Endometrial microvascular endothelial cells (primary cell): Measurements from ENCODE around the gene BTBD6. TPM values are rescaled to one million over a fixed set of nuclear protein-coding genes. Genes with fewer than 3 reads are reported as not detected.

Source experiments
- in situ Hi-C: cut with HindIII; loops from 2 replicates; pipeline ENCODE4 v1.10.0; 2017; ENCODE audit warnings: low sequenced_read_pairs, low pct_unique_long_range_greater_than_20kb; ENCODE audit errors: inconsistent ontology term
- total RNA-seq: library from RNA; depleted of rRNA; stranded (reverse); fragments of >200 nt; gene quantifications from one replicate; pipeline ENCODE4 v1.2.3, GENCODE V29; 2015; ENCODE audit errors: inconsistent ontology term

BTBD6 gene
- total RNA-seq, 1 donor from 2014 or later = 101 TPM

- in situ Hi-C loops = no loop called here
Observed at GRCh38 chr14:105224845-105225570, 23.3 kb upstream of the BTBD6 start.

- in situ Hi-C loops = no loop called here
Observed at GRCh38 chr14:105226198-105226597, 22.1 kb upstream of the BTBD6 start.

DNA sequence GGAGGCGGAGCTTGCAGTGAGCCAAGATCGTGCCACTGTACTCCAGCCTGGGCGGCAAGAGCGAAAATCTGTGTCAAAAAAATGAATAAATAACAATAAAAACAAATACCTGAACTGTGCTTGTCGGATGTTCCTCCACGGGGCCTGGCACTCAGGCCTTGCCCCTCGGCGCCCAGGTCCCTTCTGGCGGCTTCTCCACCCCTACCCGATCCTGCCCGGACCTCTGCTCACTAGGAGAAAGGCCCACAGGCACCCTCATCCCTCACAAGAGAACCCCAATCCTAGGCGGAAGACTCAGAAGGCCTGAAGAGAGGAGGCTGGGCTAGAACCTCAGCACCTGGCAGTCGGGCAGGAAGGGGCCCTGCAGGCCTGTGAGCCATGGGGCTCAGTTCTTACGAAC lies 21.0 kb upstream of the BTBD6 start:
- in situ Hi-C loops = no loop called here

- in situ Hi-C loops = no loop called here
Observed at GRCh38 chr14:105228562-105228961, 19.8 kb upstream of the BTBD6 start.

- in situ Hi-C loops = no loop called here
Observed at GRCh38 chr14:105229099-105229655, 19.2 kb upstream of the BTBD6 start.

- in situ Hi-C loops = no loop called here
Observed at GRCh38 chr14:105240811-105241576, 7.3 kb upstream of the BTBD6 start.

DNA sequence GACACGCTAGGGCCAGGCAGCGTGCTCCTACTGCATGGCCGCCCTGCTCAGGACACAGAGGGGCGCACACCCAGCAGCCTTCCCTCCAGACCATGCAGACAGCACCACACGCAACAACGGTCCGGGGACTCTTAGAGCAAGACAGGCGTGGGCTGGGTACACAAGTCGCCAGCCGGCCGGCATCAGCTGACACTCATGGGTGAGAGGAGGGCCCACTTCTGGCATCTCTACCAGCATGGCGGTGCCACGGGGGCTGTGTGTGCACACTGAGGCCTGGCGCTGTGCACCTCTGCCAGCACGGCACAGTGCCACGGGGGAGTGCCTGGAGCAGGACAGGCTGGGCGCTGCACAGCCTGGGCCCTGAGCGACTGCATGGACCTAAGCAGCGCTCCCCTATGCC lies 6.7 kb upstream of the BTBD6 start:
- in situ Hi-C loops = no loop called here

DNA sequence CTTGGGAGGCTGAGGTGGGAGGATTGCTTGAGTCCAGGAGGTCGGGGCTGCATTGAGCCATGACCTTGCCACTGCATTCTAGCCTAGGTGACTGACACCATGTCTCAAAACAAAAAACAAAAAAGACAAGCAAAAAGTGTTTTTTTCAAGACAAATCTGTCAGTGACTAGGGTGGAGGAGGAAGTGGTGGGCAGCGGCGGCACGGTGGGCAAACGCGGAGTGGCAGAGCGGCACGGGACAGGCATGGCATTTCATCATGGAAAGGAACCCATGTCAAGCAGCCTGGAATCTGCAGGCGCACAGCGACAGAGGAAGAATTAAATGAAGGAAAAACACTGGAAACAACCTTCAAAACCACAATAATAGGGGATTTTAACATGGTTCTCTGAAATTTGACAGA lies 4.0 kb upstream of the BTBD6 start:
- in situ Hi-C loops = no loop called here

- in situ Hi-C loops = no loop called here
Observed at GRCh38 chr14:105247026-105247425, 1.3 kb upstream of the BTBD6 start.

DNA sequence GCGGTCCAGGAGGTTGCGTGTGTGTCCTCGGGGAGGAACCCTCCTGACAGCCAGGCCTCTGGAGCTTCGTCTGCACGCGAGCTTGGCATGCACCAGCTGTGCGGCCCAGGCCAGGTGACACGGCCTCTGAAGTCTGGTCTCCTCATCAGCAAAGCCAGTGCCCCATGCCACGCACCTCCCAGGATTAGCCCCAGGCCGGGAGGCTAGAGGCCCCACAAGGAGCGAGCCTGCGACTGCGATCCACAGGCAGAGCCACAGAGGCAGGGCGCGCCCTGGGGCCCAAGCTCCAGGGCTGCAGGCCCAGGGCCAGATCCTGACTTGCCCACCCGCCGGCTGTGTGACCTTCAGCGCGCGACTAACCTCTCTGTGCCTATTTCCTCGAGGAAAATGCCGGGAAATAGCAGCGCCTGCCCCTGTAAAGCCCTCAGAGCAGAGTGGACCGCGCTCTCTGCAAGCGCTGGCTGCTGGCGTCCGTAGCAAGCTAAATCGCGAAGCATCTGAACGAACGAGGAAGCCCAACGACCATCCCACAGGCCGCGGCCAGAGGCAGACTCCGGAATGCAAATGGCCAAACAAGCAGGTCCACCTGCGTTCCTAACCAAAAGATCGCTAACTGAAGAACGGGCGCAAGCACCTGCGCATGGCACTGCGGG lies 492 bp upstream of the BTBD6 start:
- in situ Hi-C loops = no loop called here

GRCh38 chr14:105249182-105250007 lies 1.1 kb downstream of the BTBD6 start:
- in situ Hi-C loops = no loop called here

GRCh38 chr14:105250008-105250366 lies 1.7 kb downstream of the BTBD6 start:
- in situ Hi-C loops = no loop called here

DNA sequence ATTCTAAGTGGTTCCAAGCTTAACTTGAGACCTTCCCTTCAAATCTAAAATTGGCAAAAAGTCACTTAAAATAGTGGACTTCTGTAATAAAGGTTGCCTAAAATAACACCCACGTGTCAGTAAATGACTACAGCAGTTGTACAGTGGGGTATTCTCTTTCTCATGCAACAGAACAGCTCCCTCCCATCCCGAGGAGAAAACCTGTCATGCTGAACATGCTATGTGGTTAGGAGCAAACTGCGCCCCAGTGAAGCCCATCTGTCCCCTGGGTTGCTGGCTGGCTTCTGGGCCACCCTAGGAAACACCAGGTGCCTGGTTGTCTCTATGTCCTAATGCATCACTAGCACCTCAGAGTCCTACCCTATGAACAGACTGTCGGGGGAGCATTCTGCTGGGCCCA lies 2.7 kb downstream of the BTBD6 start:
- in situ Hi-C loops = no loop called here

DNA sequence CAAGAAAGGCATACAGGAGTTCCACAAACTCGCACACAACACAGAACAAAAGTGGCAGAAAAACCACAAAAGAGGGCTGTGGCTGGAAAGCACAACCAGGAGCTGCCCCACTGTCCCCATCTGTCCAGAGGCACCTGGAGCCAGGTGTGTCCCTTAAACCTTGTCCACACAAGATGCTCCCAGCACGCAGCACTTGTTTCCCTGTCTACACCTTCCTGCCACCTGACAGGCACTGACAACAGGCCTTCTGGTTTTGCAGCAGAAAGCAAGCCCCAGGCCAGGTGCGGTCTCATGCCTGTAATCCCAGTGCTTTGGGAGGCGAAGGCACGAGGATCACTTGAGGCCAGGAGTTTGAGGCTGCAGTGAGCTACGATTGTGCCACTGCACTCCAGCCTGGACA lies 3.6 kb downstream of the BTBD6 start:
- in situ Hi-C loops = no loop called here

DNA sequence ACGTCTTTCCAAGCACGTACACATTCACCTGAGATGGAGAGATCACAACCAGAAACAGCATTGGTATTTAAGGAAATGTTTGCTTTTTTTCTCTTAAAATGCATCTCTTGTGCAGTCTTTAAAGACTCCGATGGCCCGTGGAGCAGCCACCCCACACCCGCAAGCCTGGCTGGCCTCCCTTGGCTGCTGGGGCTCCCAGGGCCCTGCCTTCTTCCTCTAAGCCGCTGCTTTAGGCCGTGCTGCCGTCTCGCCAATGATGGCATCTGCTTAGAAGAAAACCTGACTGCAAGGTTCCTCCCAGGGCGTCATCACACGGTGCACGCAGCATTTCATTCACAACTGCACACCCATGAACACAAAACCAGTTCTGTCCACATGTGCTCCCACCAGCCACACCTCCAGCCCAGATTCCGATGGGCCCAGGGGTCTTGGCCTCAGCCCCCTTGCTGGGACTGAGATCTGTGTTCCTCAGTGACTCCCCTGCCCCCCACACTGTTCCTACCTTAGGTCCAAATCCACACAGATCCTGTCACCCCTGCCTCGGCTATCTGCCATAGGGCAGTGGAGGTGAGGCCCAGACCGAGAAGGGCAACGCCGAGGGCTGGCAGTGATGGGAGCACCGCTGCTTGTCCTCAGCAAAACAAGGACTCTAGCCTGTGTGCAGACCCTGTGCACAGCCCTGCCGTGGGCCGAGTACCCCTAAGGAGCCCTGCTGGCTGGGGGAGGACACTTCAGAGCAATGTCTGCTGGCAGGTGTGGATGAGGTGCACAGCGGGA lies 4.4 kb downstream of the BTBD6 start:
- in situ Hi-C loops = no loop called here

DNA sequence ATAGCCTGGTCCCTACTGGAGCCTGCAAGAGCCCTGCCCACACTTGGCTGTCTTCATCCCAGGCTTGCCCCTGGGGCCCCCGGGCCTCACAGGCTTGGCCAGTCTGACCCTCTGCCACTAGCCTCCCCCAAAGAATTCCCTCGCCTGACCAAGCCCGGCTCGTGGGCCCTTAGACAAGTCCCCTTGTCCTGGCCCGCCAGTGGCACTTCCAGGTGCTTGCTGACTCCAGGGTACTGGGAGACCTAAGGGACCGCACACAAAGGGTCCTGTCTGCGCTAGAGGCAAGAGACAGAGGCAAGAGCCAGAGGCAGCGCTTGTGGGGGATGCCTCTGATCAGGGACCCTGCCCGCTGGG lies 5.0 kb downstream of the BTBD6 start:
- in situ Hi-C loops = no loop called here

GRCh38 chr14:105255021-105255507 lies 6.7 kb downstream of the BTBD6 start:
- in situ Hi-C loops = no loop called here

DNA sequence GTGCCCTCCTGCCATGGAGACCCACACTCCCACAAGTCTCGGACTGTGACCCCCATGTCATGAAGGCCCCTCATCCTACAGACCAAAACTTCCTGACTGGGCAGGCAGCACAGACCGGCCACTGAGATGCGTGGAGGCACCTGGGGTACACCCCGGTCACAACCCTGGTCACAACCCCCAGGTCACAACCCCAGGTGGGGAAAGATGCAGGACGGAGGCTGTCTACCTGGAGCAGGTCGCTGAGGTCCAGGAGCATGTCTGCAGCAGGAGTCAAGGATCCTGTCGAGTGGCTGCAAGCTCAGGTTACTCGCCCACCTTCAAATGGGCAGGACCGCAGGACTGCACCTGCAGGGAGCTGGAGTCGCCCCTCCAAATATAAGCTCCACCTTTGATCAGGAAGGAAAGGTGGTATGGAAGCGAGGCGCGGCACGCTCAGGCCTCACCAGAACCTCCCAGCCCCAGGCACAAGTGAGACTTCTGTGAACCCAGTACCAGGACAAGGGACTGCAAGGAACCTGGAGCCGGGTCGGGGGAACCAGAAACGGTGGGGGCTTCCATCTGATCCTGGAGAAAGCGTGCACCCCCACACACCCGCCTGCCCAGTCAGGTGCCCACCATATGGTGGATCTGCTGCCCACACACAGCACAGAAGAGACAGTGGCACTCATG lies 8.1 kb downstream of the BTBD6 start:
- in situ Hi-C loops = no loop called here
